Kidney (tissue), 14 donors: ENCODE data around the gene ABI3. TPM values are rescaled to one million over a fixed set of nuclear protein-coding genes. Genes with fewer than 3 reads are reported as not detected.

Experiments used
- DNase-seq, 5 donors: peaks; one replicate each; pipeline ENCODE4 v3.0.0-alpha.2; 2013 to 2020
- FAIRE-seq: peaks from 2 replicates; lab custom pipeline; 2012; peaks lifted over from hg19 to GRCh38; lab: Jason Lieb, UNC
- H3K27ac ChIP-seq, 2 donors: one replicate each; pipeline ENCODE4 v1.7.0; 2013; ENCODE audit warnings: low read depth in 2 of 2, low read length in 2 of 2, inconsistent platforms in 1 of 2
- H3K27me3 ChIP-seq: one replicate; pipeline ENCODE4 v1.7.1; 2013; ENCODE audit warnings: low read length, inconsistent platforms; ENCODE audit not compliant: control insufficient read depth, insufficient read depth
- H3K36me3 ChIP-seq, 3 donors: one replicate each; pipeline versions ENCODE4 v1.7.0 to v1.7.1; 2013; ENCODE audit warnings: low read length in 3 of 3, control low read depth in 1 of 3, inconsistent platforms in 1 of 3; ENCODE audit not compliant: insufficient read depth in 3 of 3, control insufficient read depth in 2 of 3
- H3K4me1 ChIP-seq, 3 donors: one replicate each; pipeline versions ENCODE4 v1.7.0 to v1.7.1; 2013; ENCODE audit warnings: low read length in 3 of 3, inconsistent platforms in 1 of 3, low read depth in 1 of 3; ENCODE audit not compliant: control insufficient read depth in 2 of 3, insufficient read depth in 2 of 3
- H3K4me3 ChIP-seq, 3 donors: one replicate each; pipeline versions ENCODE4 v1.7.0 to v1.8.1; 2013; ENCODE audit warnings: low read length in 3 of 3, control low read depth in 1 of 3, inconsistent platforms in 1 of 3
- H3K9ac ChIP-seq, 3 donors: one replicate each; pipeline versions ENCODE4 v1.7.0 to v1.7.1; 2013; ENCODE audit warnings: low read length in 3 of 3, control low read depth in 1 of 3, inconsistent platforms in 1 of 3
- H3K9me3 ChIP-seq, 3 donors: one replicate each; pipeline versions ENCODE4 v1.7.0 to v1.7.1; 2013; ENCODE audit warnings: low read length in 3 of 3, control low read depth in 1 of 3, inconsistent platforms in 1 of 3; ENCODE audit not compliant: control insufficient read depth in 2 of 3, insufficient read depth in 1 of 3
- CTCF ChIP-seq: IDR thresholded peaks from 3 replicates; pipeline ENCODE4 v1.5.1; 2012; ENCODE audit warnings: mild to moderate bottlenecking, moderate library complexity, borderline replicate concordance; ENCODE audit not compliant: insufficient read depth; ENCODE audit errors: extremely low read depth
- intact Hi-C: fragments of 100-400 bp; cut with DNase I; formaldehyde crosslinking; loops from one replicate; pipeline ENCODE4 v1.11.1; 2022
- polyA plus RNA-seq: library from polyadenylated mRNA; stranded (reverse); fragments of 350-450 nt; fragmentation: Illumina TruSeq; extraction: RNeasy Lipid Tissue Mini Kit (QIAGEN cat#74804); gene quantifications from one replicate; pipeline ENCODE4 v1.2.3, GENCODE V29; 2014; ENCODE audit warnings: low read depth, low replicate concordance; ENCODE audit not compliant: insufficient read depth
- total RNA-seq: library from RNA; stranded (reverse); fragmentation: NEBNext Ultra II Directional; extraction: Animal tissue kit (Norgen Biotek cat#: 25700); gene quantifications from one replicate; pipeline ENCODE4 v1.2.1, GENCODE V29; 2021
- donor health status: control.
- donor health status: control.
- donor health status: control.
- donor health status: control.
- donor health status: control.
- donor health status: DM: yes; HTN: yes; CAD: no.
- donor health status: Normal renal cell carcinoma (clear cell type).

The ABI3 gene
- total and polyA plus RNA-seq, 2 donors from 2014 or later: 17.1 to 18.3 TPM

GRCh38 chr17:49247944-49248343 is 37.4 kb downstream of the ABI3 start:
- H3K9ac ChIP-seq: no peak overlapping the region
- no peak for FAIRE-seq
- intact Hi-C loops: no loop called here

DNA sequence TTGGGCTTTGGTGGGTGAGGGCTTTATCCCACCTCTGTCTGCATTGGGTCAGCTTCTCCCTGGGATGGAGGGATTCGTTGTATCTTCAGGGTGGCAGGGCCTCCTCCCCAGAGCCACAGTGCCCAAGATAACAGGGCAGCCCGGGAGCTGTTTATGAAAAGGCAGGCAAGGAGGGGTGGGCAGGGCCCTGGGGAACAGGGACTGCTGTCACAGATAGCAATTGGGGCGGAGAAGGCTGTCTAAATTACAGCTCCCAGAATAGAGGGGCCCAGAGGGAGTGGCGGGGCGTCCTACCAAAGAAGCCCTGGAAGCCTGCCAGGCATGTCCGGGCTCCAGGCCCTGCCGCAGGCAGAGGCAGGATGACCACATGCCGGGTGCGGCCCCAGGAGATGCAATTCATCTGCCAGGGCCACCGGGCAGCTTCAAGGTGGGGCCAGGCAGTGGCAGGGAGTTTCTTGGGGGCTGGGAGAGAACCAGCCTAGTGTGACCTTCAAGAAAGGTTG is 38.8 kb downstream of the ABI3 start:
- FAIRE-seq: no peak

More at GRCh38 chr17:49247944-49248343, 37.4 kb downstream of the ABI3 start:
- no peak overlapping the region for H3K27ac ChIP-seq
- no peaks in the 10 kb centered on the region for H3K4me1 ChIP-seq
- H3K27me3 ChIP-seq: no peaks in the 10 kb centered on the region
- no peaks in the 10 kb centered on the region for H3K36me3 ChIP-seq
- no peak overlapping the region for H3K4me3 ChIP-seq
- H3K9me3 ChIP-seq: no peaks in the 10 kb centered on the region
- DNase-seq: no peak
- TF ChIP-seq CTCF: no peak

DNA sequence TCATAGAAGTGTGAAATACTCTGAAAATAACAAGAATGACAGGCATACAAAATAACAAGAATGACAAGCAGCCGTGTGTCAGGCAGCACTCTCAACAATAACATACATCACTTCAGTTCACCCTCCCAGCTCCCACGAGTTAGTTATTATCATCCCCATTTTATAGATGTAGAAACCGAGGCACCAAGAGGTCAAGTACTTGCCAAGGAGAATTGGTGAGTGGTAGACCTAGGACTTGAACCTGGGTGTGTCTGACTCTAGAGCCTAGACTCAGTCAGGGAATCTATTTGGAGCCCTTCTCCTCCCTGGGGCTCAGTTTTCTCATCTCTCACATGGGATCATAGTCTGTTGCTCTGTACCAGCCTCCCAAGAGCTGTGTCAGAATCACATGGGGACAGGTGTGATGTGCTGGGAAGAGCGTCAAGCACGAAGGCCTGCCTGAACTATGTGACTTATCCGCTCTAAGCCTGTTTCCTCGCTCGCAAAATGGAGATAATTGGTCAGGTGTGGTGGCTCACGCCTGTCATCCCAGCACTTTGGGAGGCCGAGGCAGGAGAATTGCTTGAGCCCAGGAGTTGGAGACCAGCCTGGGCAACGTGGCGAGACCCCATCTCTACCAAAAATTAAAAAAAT is 39.5 kb downstream of the ABI3 start:
- FAIRE-seq (no peak), DNase-seq (no peak)
- Histone ChIP-seq H3K27me3 (no peaks in the 10 kb centered on the region), H3K4me3 (no peak overlapping the region), H3K9ac (no peak overlapping the region), H3K4me1 (no peaks in the 10 kb centered on the region), H3K36me3 (no peaks in the 10 kb centered on the region), H3K9me3 (no peaks in the 10 kb centered on the region), H3K27ac (no peak overlapping the region)
- intact Hi-C loops: no loop called here
- TF ChIP-seq CTCF: no peak

More for the DNA sequence above, 38.8 kb downstream of the ABI3 start:
- no peak for TF ChIP-seq CTCF
- intact Hi-C loops: no loop called here
- Histone ChIP-seq H3K9ac (no peak overlapping the region), H3K36me3 (no peaks in the 10 kb centered on the region), H3K4me3 (no peak overlapping the region), H3K4me1 (no peaks in the 10 kb centered on the region), H3K27me3 (no peaks in the 10 kb centered on the region), H3K9me3 (no peaks in the 10 kb centered on the region), H3K27ac (no peak overlapping the region)
- DNase-seq: peak in 2 of 5 donors; percentile 33 to 80
